GM18909 (cell line): ENCODE results near the gene FURIN.
"Not testable (repeated sequence)": the region's sequence is repeated elsewhere in the genome, so short reads cannot be mapped to it uniquely, and the experiment has no call there.

Source experiments
- ATAC-seq: cut with Tn5 transposase; IDR thresholded peaks from one replicate; pipeline ENCODE4 v1.9.1; 2021; ENCODE audit warnings: mild to moderate bottlenecking; ENCODE audit not compliant: unreplicated experiment, poor library complexity

The FURIN gene

GRCh38 chr15:90895571-90896117, 27.3 kb downstream of the FURIN start:
- no peak for ATAC-seq

GRCh38 chr15:90897131-90897655, 28.8 kb downstream of the FURIN start:
- peak; percentile 67 for ATAC-seq

- no peak for ATAC-seq
Measured at GRCh38 chr15:90901175-90902039, 33.0 kb downstream of the FURIN start.

- peak; percentile 73 for ATAC-seq
Measured at GRCh38 chr15:90902040-90902839, 33.9 kb downstream of the FURIN start.

- ATAC-seq: peak; percentile 52
Measured at GRCh38 chr15:90902840-90903732, 34.7 kb downstream of the FURIN start, which contains the start of gene MAN2A2. Gene MAN2A2, plus strand, starts transcription at chr15:90903302. Its CDS starts 906 bp downstream, at chr15:90904208.

GRCh38 chr15:90903733-90904536, 35.5 kb downstream of the FURIN start:
- no peak for ATAC-seq

GRCh38 chr15:90904746-90905145, 36.4 kb downstream of the FURIN start:
- no peak for ATAC-seq

- no peak for ATAC-seq
Measured at GRCh38 chr15:90905306-90906180, 37.2 kb downstream of the FURIN start.

- no peak for ATAC-seq
Measured at GRCh38 chr15:90906181-90906849, 37.9 kb downstream of the FURIN start.

- ATAC-seq: no peak
Measured at GRCh38 chr15:90907051-90907660, 38.8 kb downstream of the FURIN start.

GRCh38 chr15:90907838-90908507, 39.6 kb downstream of the FURIN start:
- ATAC-seq: no peak

- not testable (repeated sequence) for ATAC-seq
Measured at GRCh38 chr15:90909449-90909848, 41.1 kb downstream of the FURIN start.

GRCh38 chr15:90909976-90910375, 41.6 kb downstream of the FURIN start:
- ATAC-seq: no peak

- ATAC-seq: no peak
Measured at GRCh38 chr15:90910441-90911301, 42.3 kb downstream of the FURIN start.

GRCh38 chr15:90911302-90911623, 42.9 kb downstream of the FURIN start:
- ATAC-seq: no peak
